Activated naive CD4-positive, alpha-beta T cell treated with anti-CD3 and anti-CD28 coated beads, Interleukin-2, amount 10 ng/mL, durations not matched to agents 5 hours and 36 hours (primary cell): ENCODE measurements around the gene COPB1. TPM values are rescaled to one million over a fixed set of nuclear protein-coding genes. Genes with fewer than 3 reads are reported as not detected.

Experiments
- total RNA-seq, 2 experiments: library from RNA; stranded (reverse); gene quantifications; one replicate each; pipeline ENCODE4 v1.2.3, GENCODE V29; 2021

Gene COPB1, protein sequence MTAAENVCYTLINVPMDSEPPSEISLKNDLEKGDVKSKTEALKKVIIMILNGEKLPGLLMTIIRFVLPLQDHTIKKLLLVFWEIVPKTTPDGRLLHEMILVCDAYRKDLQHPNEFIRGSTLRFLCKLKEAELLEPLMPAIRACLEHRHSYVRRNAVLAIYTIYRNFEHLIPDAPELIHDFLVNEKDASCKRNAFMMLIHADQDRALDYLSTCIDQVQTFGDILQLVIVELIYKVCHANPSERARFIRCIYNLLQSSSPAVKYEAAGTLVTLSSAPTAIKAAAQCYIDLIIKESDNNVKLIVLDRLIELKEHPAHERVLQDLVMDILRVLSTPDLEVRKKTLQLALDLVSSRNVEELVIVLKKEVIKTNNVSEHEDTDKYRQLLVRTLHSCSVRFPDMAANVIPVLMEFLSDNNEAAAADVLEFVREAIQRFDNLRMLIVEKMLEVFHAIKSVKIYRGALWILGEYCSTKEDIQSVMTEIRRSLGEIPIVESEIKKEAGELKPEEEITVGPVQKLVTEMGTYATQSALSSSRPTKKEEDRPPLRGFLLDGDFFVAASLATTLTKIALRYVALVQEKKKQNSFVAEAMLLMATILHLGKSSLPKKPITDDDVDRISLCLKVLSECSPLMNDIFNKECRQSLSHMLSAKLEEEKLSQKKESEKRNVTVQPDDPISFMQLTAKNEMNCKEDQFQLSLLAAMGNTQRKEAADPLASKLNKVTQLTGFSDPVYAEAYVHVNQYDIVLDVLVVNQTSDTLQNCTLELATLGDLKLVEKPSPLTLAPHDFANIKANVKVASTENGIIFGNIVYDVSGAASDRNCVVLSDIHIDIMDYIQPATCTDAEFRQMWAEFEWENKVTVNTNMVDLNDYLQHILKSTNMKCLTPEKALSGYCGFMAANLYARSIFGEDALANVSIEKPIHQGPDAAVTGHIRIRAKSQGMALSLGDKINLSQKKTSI
- total RNA-seq: 10 to 100 TPM; 90.0 to 92.8 TPM

DNA sequence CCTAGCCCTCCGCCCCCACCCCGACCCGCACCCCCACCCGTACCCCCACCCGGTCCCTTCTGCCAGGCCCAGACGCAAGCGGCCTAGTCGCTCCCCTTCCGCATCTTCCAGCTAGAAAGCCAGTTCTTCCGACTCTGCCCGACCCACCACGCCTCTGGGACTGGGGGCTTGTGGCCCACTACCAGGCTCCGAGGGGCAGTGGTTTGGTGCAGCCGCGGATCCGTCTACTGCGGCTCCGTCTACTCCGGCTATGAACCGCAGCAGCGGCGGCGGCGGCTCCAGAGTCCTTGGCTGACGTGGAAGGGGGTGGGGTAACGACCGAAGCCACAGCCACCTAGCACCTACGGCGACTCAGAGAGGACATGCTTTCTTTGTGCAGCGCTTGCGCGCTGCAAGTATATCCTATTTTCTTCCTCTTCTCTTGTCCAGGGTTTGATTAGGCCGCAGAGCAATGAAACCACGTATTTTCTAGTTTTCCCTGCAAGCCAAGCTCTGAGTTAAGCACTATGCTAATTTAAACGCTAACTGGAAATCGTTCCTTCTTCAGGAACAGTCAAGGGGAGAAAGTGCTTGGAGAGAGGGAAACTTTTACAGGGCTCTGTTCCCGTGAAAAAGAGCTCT lies at the start of gene COPB1:
TSS of gene COPB1 (minus strand) at position 252 of the 621 bp plus-strand sequence. CDS start 883 bp downstream, outside the sequence.

DNA sequence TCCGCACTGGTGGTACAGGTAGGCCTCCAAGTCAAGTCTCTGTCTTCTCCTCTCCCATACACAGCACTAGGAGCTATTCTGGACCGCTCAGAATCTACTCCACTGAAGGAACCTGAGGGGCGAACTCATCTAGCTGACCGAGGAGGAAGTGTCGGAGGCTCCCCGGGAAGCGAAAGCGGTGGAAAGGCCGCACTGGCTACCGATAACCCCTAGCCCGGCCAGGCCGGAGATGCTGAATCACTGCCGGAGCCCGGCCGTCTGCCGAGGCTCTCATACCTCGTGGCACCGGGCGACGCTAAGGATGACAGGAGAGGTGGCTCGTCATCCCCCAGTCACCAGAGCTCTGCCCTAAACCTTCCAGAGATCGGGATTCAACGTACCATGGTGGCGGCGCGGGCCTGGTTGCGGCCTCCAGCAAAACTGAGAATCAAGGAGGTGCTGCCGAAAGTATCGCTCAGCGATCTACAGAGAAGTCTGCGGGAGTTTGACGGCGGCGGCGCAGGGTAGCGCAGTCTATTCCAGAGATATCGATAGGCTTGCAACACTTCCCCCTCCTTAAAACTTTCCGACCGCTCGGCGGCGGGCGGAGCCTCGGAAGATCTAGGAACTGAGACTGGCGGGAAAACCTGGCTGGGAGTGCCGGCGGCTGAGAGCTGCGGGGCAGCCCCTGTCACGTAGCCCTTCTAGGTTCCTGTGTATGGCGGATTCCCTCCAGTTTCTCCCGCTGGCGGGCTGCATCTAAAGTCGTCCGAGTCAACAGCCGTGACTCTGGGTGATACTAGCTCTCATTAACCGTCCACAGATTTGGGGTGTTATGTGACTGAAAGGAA lies 20.5 kb upstream of the COPB1 start, which contains the start of gene PSMA1:
TSS of gene PSMA1 (minus strand) at position 470 of the 830 bp plus-strand sequence. CDS start at position 383, 87 bp downstream.

Other genes starting within 250 kb of the COPB1 start
- 10 to 100 TPM; 48.4 to 50.5 TPM for gene RRAS2, start 140.6 kb downstream of the COPB1 start, total RNA-seq
- 100 to 1,000 TPM; 185 to 194 TPM for gene PSMA1, start 20.6 kb upstream of the COPB1 start, total RNA-seq
- gene PDE3B, start 144.0 kb upstream of the COPB1 start, total RNA-seq: 100 to 1,000 TPM; 135 to 138 TPM